Neural progenitor cell (in vitro differentiated cells): Measurements from ENCODE around the gene ZC3H10. TPM values are rescaled to one million over a fixed set of nuclear protein-coding genes. Genes with fewer than 3 reads are reported as not detected.

ENCODE experiments used
- DNase-seq: peaks from one replicate; pipeline ENCODE4 v3.0.0-alpha.2; 2016; ENCODE audit warnings: low spot score
- H2AFZ ChIP-seq: fragments of 200-600 bp; sonication (generic); replicated peaks from 2 replicates; pipeline ENCODE4 v1.6.1; 2016; ENCODE audit warnings: antibody characterized with exemption
- H3F3A ChIP-seq: fragments of 200-600 bp; sonication (generic); 2 replicates; pipeline ENCODE4 v1.6.1; 2016; ENCODE audit warnings: antibody characterized with exemption, low read depth
- H3K27ac ChIP-seq: fragments of 200-600 bp; sonication (generic); 2 replicates; pipeline ENCODE4 v1.5.1; 2016; ENCODE audit warnings: mild to moderate bottlenecking
- H3K27me3 ChIP-seq: fragments of 200-600 bp; sonication (generic); 2 replicates; pipeline ENCODE4 v1.6.1; 2016; ENCODE audit warnings: mild to moderate bottlenecking, moderate library complexity
- H3K36me3 ChIP-seq: fragments of 200-600 bp; sonication (generic); 2 replicates; pipeline ENCODE4 v1.5.1; 2016
- H3K4me1 ChIP-seq: fragments of 200-600 bp; sonication (generic); 2 replicates; pipeline ENCODE4 v1.6.1; 2016; ENCODE audit warnings: mixed run types
- H3K4me2 ChIP-seq: fragments of 200-600 bp; sonication (generic); 2 replicates; pipeline ENCODE4 v1.6.1; 2016
- H3K4me3 ChIP-seq: fragments of 200-600 bp; sonication (generic); 2 replicates; pipeline ENCODE4 v1.5.1; 2016
- H3K79me2 ChIP-seq: fragments of 200-600 bp; sonication (generic); 2 replicates; pipeline ENCODE4 v1.6.1; 2016; ENCODE audit warnings: low read depth
- H3K9ac ChIP-seq: fragments of 200-600 bp; sonication (generic); 2 replicates; pipeline ENCODE4 v1.6.1; 2016
- H3K9me3 ChIP-seq: fragments of 200-600 bp; sonication (generic); 2 replicates; pipeline ENCODE4 v1.5.1; 2016; ENCODE audit warnings: low read depth
- H4K20me1 ChIP-seq: fragments of 200-600 bp; sonication (generic); 2 replicates; pipeline ENCODE4 v1.6.1; 2016; ENCODE audit warnings: low read depth
- H3K27ac Mint-ChIP-seq: 3 replicates; pipeline ENCODE4 v1.8.0; 2021; ENCODE audit warnings: mixed read lengths
- H3K27me3 Mint-ChIP-seq: 2 replicates; pipeline ENCODE4 v1.8.0; 2022; ENCODE audit warnings: low read depth, mild to moderate bottlenecking, inconsistent platforms, moderate library complexity, mixed read lengths; ENCODE audit not compliant: insufficient read depth
- H3K36me3 Mint-ChIP-seq: 3 replicates; pipeline ENCODE4 v1.8.0; 2021; ENCODE audit warnings: mixed read lengths
- H3K4me1 Mint-ChIP-seq: 3 replicates; pipeline ENCODE4 v1.8.0; 2021; ENCODE audit warnings: mixed read lengths
- H3K4me3 Mint-ChIP-seq: 3 replicates; pipeline ENCODE4 v1.8.0; 2021; ENCODE audit warnings: mild to moderate bottlenecking, moderate library complexity, mixed read lengths
- H3K9me3 Mint-ChIP-seq: 3 replicates; pipeline ENCODE4 v1.8.0; 2020; ENCODE audit warnings: mixed read lengths
- CTCF ChIP-seq: fragments of 200-600 bp; sonication (generic); IDR thresholded peaks from 2 replicates; pipeline ENCODE4 v1.5.1; 2017; ENCODE audit warnings: antibody characterized with exemption, mild to moderate bottlenecking
- EZH2 ChIP-seq: fragments of 200-600 bp; sonication (generic); IDR thresholded peaks from 2 replicates; pipeline ENCODE4 v1.6.1; 2017; ENCODE audit warnings: antibody characterized with exemption, mild to moderate bottlenecking, moderate library complexity
- EZH2phosphoT487 ChIP-seq: fragments of 200-600 bp; sonication (generic); IDR thresholded peaks from 2 replicates; pipeline ENCODE4 v1.6.1; 2017; ENCODE audit warnings: antibody characterized with exemption
- total RNA-seq: library from RNA; depleted of rRNA; stranded (reverse); fragments of >200 nt; gene quantifications from 2 replicates; pipeline ENCODE4 v1.2.3, GENCODE V29; 2015; ENCODE audit warnings: low replicate concordance

Gene ZC3H10
- total RNA-seq, 1 donor from 2014 or later = 10.8 TPM

- Histone ChIP-seq H3K4me1 (peaks cover 46% of the 10 kb centered on the region), H3K27me3 (no peaks in the 10 kb centered on the region), H3K27ac (peak overlapping the region; percentile 89), H3K79me2 (peaks cover 45% of the 10 kb centered on the region), H3K36me3 (no peaks in the 10 kb centered on the region), H2AFZ (no peak overlapping the region), H3K9me3 (no peaks in the 10 kb centered on the region), H4K20me1 (peaks cover 40% of the 10 kb centered on the region), H3K4me3 (peak overlapping the region; percentile 73), H3K4me2 (peak overlapping the region; percentile 90), H3F3A (peaks cover 62% of the 10 kb centered on the region), H3K9ac (peak overlapping the region; percentile 17)
- peaks cover 45% of the 10 kb centered on the region for H3K36me3 Mint-ChIP-seq
- no peaks in the 10 kb centered on the region for H3K9me3 Mint-ChIP-seq
- peaks cover 69% of the 10 kb centered on the region for H3K4me1 Mint-ChIP-seq
- peaks cover 28% of the 10 kb centered on the region for H3K27me3 Mint-ChIP-seq
- peak overlapping the region; percentile 99 for H3K4me3 Mint-ChIP-seq
- no peak for TF ChIP-seq EZH2
- TF ChIP-seq CTCF = peak; percentile 63
- H3K27ac Mint-ChIP-seq = peak overlapping the region; percentile 97
- peak; percentile 90 for DNase-seq
Measured at GRCh38 chr12:56157201-56158028, 39.3 kb downstream of the ZC3H10 start.

GRCh38 chr12:56158029-56158925 lies 40.2 kb downstream of the ZC3H10 start, which contains the start of gene MYL6:
Gene MYL6 (plus strand): TSS chr12:56158359. CDS start chr12:56158402, 43 bp downstream.
- no peaks in the 10 kb centered on the region for H3K27me3 ChIP-seq
- DNase-seq = peak; percentile 99
- peak within 1 kb of the TSS; percentile 90 for H3K9ac ChIP-seq
- H3K4me3 ChIP-seq = peak within 1 kb of the TSS; percentile 73
- Mint-ChIP-seq H3K9me3 (no peaks in the 10 kb centered on the region), H3K4me3 (peak within 1 kb of the TSS; percentile 99), H3K27ac (peak within 1 kb of the TSS; percentile 100), H3K4me1 (peaks cover 74% of the 10 kb centered on the region), H3K27me3 (peaks cover 29% of the 10 kb centered on the region), H3K36me3 (peaks cover 50% of the 10 kb centered on the region)
- H3K9me3 ChIP-seq = no peaks in the 10 kb centered on the region
- peaks cover 37% of the 10 kb centered on the region for H3K79me2 ChIP-seq
- H3K4me1 ChIP-seq = peaks cover 50% of the 10 kb centered on the region
- H3K27ac ChIP-seq = peak within 1 kb of the TSS; percentile 89
- no peak within 1 kb of the TSS for H2AFZ ChIP-seq
- peaks cover 48% of the 10 kb centered on the region for H4K20me1 ChIP-seq
- TF ChIP-seq EZH2phosphoT487 (no peak), CTCF (no peak)
- no peaks in the 10 kb centered on the region for H3K36me3 ChIP-seq
- H3F3A ChIP-seq = peaks cover 71% of the 10 kb centered on the region
- peak within 1 kb of the TSS; percentile 90 for H3K4me2 ChIP-seq

GRCh38 chr12:56158926-56159461 lies 40.9 kb downstream of the ZC3H10 start:
- no peak overlapping the region for H2AFZ ChIP-seq
- peak overlapping the region; percentile 89 for H3K27ac ChIP-seq
- H3K4me3 ChIP-seq = peak overlapping the region; percentile 73
- peak; percentile 77 for DNase-seq
- H3K36me3 ChIP-seq = no peaks in the 10 kb centered on the region
- peak overlapping the region; percentile 90 for H3K4me2 ChIP-seq
- H3K79me2 ChIP-seq = peaks cover 30% of the 10 kb centered on the region
- Mint-ChIP-seq H3K4me3 (peak overlapping the region; percentile 99), H3K36me3 (peaks cover 56% of the 10 kb centered on the region), H3K4me1 (peaks cover 75% of the 10 kb centered on the region), H3K9me3 (no peaks in the 10 kb centered on the region), H3K27ac (peak overlapping the region; percentile 100), H3K27me3 (peaks cover 33% of the 10 kb centered on the region)
- H3K27me3 ChIP-seq = no peaks in the 10 kb centered on the region
- no peaks in the 10 kb centered on the region for H3K9me3 ChIP-seq
- H3K9ac ChIP-seq = peak overlapping the region; percentile 90
- TF ChIP-seq EZH2phosphoT487 = no peak
- TF ChIP-seq CTCF = no peak
- TF ChIP-seq EZH2 = no peak
- peaks cover 78% of the 10 kb centered on the region for H3F3A ChIP-seq
- H4K20me1 ChIP-seq = peaks cover 56% of the 10 kb centered on the region
- H3K4me1 ChIP-seq = peaks cover 49% of the 10 kb centered on the region
